ENCODE results near the gene TMEM225.
"Not testable (repeated sequence)": the region's sequence is repeated elsewhere in the genome, so short reads cannot be mapped to it uniquely, and the experiment has no call there.

Gene TMEM225

GRCh38 chr11:123885570-123885969 lies at the start of gene TMEM225:
Gene TMEM225 (minus strand): TSS chr11:123885670. CDS start chr11:123885425, 245 bp downstream.
- no peak for DNase-seq (ENCODE audit: low read depth in 2 of 2)

GRCh38 chr11:123924027-123924426 lies 38.6 kb upstream of the TMEM225 start:
- no peak for DNase-seq (ENCODE audit: low read depth in 2 of 2)

- DNase-seq (ENCODE audit: low read depth in 2 of 2), result no peak
Measured at GRCh38 chr11:123920943-123921342, 35.5 kb upstream of the TMEM225 start.

GRCh38 chr11:123905826-123906225 lies 20.4 kb upstream of the TMEM225 start:
- no peak for DNase-seq (ENCODE audit: low read depth in 2 of 2)

GRCh38 chr11:123904932-123905331 lies 19.5 kb upstream of the TMEM225 start:
- DNase-seq (ENCODE audit: low read depth in 2 of 2), result no peak

- DNase-seq (ENCODE audit: low read depth in 2 of 2), result no peak
Measured at GRCh38 chr11:123903932-123904331, 18.5 kb upstream of the TMEM225 start.

GRCh38 chr11:123901867-123902266 lies 16.4 kb upstream of the TMEM225 start, which contains the start of gene OR8D4:
Gene OR8D4 (plus strand): TSS chr11:123902167. CDS start chr11:123906432, 4,265 bp downstream.
- DNase-seq (ENCODE audit: low read depth in 2 of 2), result no peak

- no peak for DNase-seq (ENCODE audit: low read depth in 2 of 2)
Measured at GRCh38 chr11:123899792-123900191, 14.3 kb upstream of the TMEM225 start.

GRCh38 chr11:123892031-123892430 lies 6.6 kb upstream of the TMEM225 start:
- no peak for DNase-seq (ENCODE audit: low read depth in 2 of 2)

GRCh38 chr11:123880912-123881311 lies 4.6 kb downstream of the TMEM225 start:
- DNase-seq (ENCODE audit: low read depth in 2 of 2), result no peak

- DNase-seq (ENCODE audit: low read depth in 2 of 2), result not testable (repeated sequence)
Measured at GRCh38 chr11:123867795-123868194, 17.7 kb downstream of the TMEM225 start.

GRCh38 chr11:123865293-123865692 lies 20.2 kb downstream of the TMEM225 start:
- not testable (repeated sequence) for DNase-seq (ENCODE audit: low read depth in 2 of 2)

GRCh38 chr11:123859731-123860130 lies 25.7 kb downstream of the TMEM225 start:
- no peak for DNase-seq (ENCODE audit: low read depth in 2 of 2)

- DNase-seq (ENCODE audit: low read depth in 2 of 2), result no peak
Measured at GRCh38 chr11:123856444-123856843, 29.0 kb downstream of the TMEM225 start.

GRCh38 chr11:123853038-123853437 lies 32.4 kb downstream of the TMEM225 start:
- no peak for DNase-seq (ENCODE audit: low read depth in 2 of 2)

GRCh38 chr11:123852321-123852720 lies 33.1 kb downstream of the TMEM225 start:
- DNase-seq (ENCODE audit: low read depth in 2 of 2), result no peak

GRCh38 chr11:123851110-123851509 lies 34.4 kb downstream of the TMEM225 start:
- no peak for DNase-seq (ENCODE audit: low read depth in 2 of 2)

- DNase-seq (ENCODE audit: low read depth in 2 of 2), result no peak
Measured at GRCh38 chr11:123841174-123841573, 44.3 kb downstream of the TMEM225 start.

- no peak for DNase-seq (ENCODE audit: low read depth in 2 of 2)
Measured at GRCh38 chr11:123839131-123839530, 46.3 kb downstream of the TMEM225 start.

- DNase-seq (ENCODE audit: low read depth in 2 of 2), result no peak
Measured at GRCh38 chr11:123838659-123839058, 46.8 kb downstream of the TMEM225 start.

- DNase-seq (ENCODE audit: low read depth in 2 of 2), result no peak
Measured at GRCh38 chr11:123838199-123838598, 47.3 kb downstream of the TMEM225 start.

- DNase-seq (ENCODE audit: low read depth in 2 of 2), result no peak
Measured at GRCh38 chr11:123833095-123833494, 52.4 kb downstream of the TMEM225 start.

Measured in activated CD4-positive, alpha-beta T cell treated with anti-CD3 and anti-CD28 coated beads for 24 hours (primary cell).